Keratinocyte (primary cell): ENCODE results near the gene ETFB. TPM values are rescaled to one million over a fixed set of nuclear protein-coding genes. Genes with fewer than 3 reads are reported as not detected.

Experiments
- DNase-seq: peaks from one replicate; pipeline ENCODE4 v3.0.0-alpha.2; 2011; ENCODE audit warnings: low read depth, missing footprints, low spot score
- FAIRE-seq: peaks from 2 replicates; lab custom pipeline; 2011; peaks lifted over from hg19 to GRCh38; lab: Jason Lieb, UNC
- H2AFZ ChIP-seq: 2 replicates; pipeline ENCODE4 v1.6.0; 2012; ENCODE audit warnings: low read length, control low read depth, inconsistent platforms; ENCODE audit not compliant: control insufficient read depth
- H3K27ac ChIP-seq: 2 replicates; pipeline ENCODE4 v1.5.1; 2011; ENCODE audit warnings: low read length; ENCODE audit not compliant: control insufficient read depth, insufficient read depth
- H3K27me3 ChIP-seq: 3 replicates; pipeline ENCODE4 v1.6.0; 2011; ENCODE audit warnings: low read length; ENCODE audit not compliant: control insufficient read depth, insufficient read depth; ENCODE audit errors: extremely low read depth
- H3K36me3 ChIP-seq, 2 experiments: 2 replicates in 1 of 2; 3 replicates in 1 of 2; pipeline ENCODE4 v1.5.1; 2011; ENCODE audit warnings: low read length in 2 of 2, mild to moderate bottlenecking in 1 of 2; ENCODE audit not compliant: control insufficient read depth in 2 of 2, insufficient read depth in 2 of 2; ENCODE audit errors: extremely low read depth in 1 of 2
- H3K4me1 ChIP-seq: 3 replicates; pipeline ENCODE4 v1.5.1; 2011; ENCODE audit warnings: low read length; ENCODE audit not compliant: control insufficient read depth, insufficient read depth; ENCODE audit errors: extremely low read depth
- H3K4me2 ChIP-seq: 3 replicates; pipeline ENCODE4 v1.6.0; 2011; ENCODE audit warnings: low read depth, low read length; ENCODE audit not compliant: control insufficient read depth, insufficient read depth; ENCODE audit errors: extremely low read depth
- H3K4me3 ChIP-seq, 3 experiments: fragments of 200-600 bp in 1 of 3; sonication (generic) in 1 of 3; 2 replicates in 2 of 3; 3 replicates in 1 of 3; pipeline ENCODE4 v1.5.1; 2011 to 2016; ENCODE audit warnings: low read length in 3 of 3, mild to moderate bottlenecking in 3 of 3, control low read depth in 2 of 3, inconsistent platforms in 1 of 3, low read depth in 1 of 3, mixed read lengths in 1 of 3, mixed run types in 1 of 3, moderate library complexity in 1 of 3; ENCODE audit not compliant: control insufficient read depth in 2 of 3, insufficient read depth in 2 of 3; ENCODE audit errors: extremely low read depth in 1 of 3
- H3K79me2 ChIP-seq: 2 replicates; pipeline ENCODE4 v1.6.0; 2012; ENCODE audit warnings: low read length; ENCODE audit not compliant: control insufficient read depth, insufficient read depth
- H3K9ac ChIP-seq: 3 replicates; pipeline ENCODE4 v1.6.0; 2011; ENCODE audit warnings: low read length; ENCODE audit not compliant: control insufficient read depth, insufficient read depth; ENCODE audit errors: extremely low read depth
- H3K9me1 ChIP-seq: 3 replicates; pipeline ENCODE4 v1.6.0; 2011; ENCODE audit warnings: low read length; ENCODE audit not compliant: control insufficient read depth, insufficient read depth; ENCODE audit errors: extremely low read depth
- H3K9me3 ChIP-seq: 2 replicates; pipeline ENCODE4 v1.5.1; 2012; ENCODE audit warnings: low read depth, low read length; ENCODE audit not compliant: control insufficient read depth
- H4K20me1 ChIP-seq: 3 replicates; pipeline ENCODE4 v1.6.0; 2011; ENCODE audit warnings: low read length; ENCODE audit not compliant: control insufficient read depth, insufficient read depth; ENCODE audit errors: extremely low read depth
- CTCF ChIP-seq, 3 experiments: IDR thresholded peaks in 1 of 3; conservative IDR thresholded peaks in 1 of 3; optimal IDR thresholded peaks in 1 of 3; 2 replicates in 2 of 3; 3 replicates in 1 of 3; pipeline versions ENCODE3 to v1.5.1; 2011; ENCODE audit warnings: low read length in 3 of 3, mild to moderate bottlenecking in 3 of 3, moderate library complexity in 2 of 3, control low read depth in 1 of 3, inconsistent platforms in 1 of 3; ENCODE audit not compliant: insufficient read depth in 2 of 3; ENCODE audit errors: extremely low read depth in 1 of 3
- EZH2 ChIP-seq: IDR thresholded peaks from one replicate; pipeline ENCODE4 v1.6.1; 2012; ENCODE audit warnings: inconsistent platforms, mild to moderate bottlenecking, low read length, moderate library complexity
- dilution Hi-C: fragments of 300-500 bp; cut with MboI; formaldehyde crosslinking; loops from one replicate; pipeline ENCODE4 v1.7.0; 2020; ENCODE audit warnings: low sequenced_read_pairs; ENCODE audit not compliant: extremely low pct_ligation_motif_present
- polyA plus RNA-seq, 5 experiments: library from polyadenylated mRNA; depleted of rRNA in 3 of 5; stranded (reverse) in 3 of 5; stranded (forward) in 1 of 5; unstranded in 1 of 5; fragments of >200 nt; gene quantifications; 1 replicate in 1 of 5; 2 replicates in 3 of 5; 3 replicates in 1 of 5; pipeline versions ENCODE4 v1.2.1 to v1.2.3, GENCODE V29; 2011 to 2012; ENCODE audit warnings: missing spikeins in 2 of 5, low read depth in 1 of 5, low replicate concordance in 1 of 5

ETFB gene
- polyA plus RNA-seq, 1 donor (not counting 4 experiments of a cell fraction or from before 2014, with no cell fraction given), result 95.2 TPM

- no peaks in the 10 kb centered on the region for H3K9me1 ChIP-seq
- no peak overlapping the region for H3K27ac ChIP-seq
- H3K4me3 ChIP-seq, result no peak overlapping the region
- no peaks in the 10 kb centered on the region for H3K4me1 ChIP-seq
- DNase-seq (no peak), FAIRE-seq (no peak)
- no peaks in the 10 kb centered on the region for H3K36me3 ChIP-seq
- no peak for TF ChIP-seq CTCF (optimal IDR thresholded peaks at IDR 0.05 in 1 of 3, IDR thresholded peaks at IDR 0.05 in 1 of 3, conservative IDR thresholded peaks at IDR 0.05 in 1 of 3; ENCODE audit: extremely low read depth in 1 of 3, insufficient read depth in 2 of 3, low read length in 3 of 3)
- TF ChIP-seq EZH2, result no peak
- H3K9ac ChIP-seq, result no peak overlapping the region
- H2AFZ ChIP-seq, result no peak overlapping the region
- dilution Hi-C loops, result no loop called here
- no peak overlapping the region for H3K4me2 ChIP-seq
- no peaks in the 10 kb centered on the region for H3K9me3 ChIP-seq
- no peaks in the 10 kb centered on the region for H4K20me1 ChIP-seq
- no peaks in the 10 kb centered on the region for H3K27me3 ChIP-seq
- H3K79me2 ChIP-seq, result no peaks in the 10 kb centered on the region
These were observed 5.0 kb upstream of the ETFB start for GRCh38 chr19:51371186-51371690.

GRCh38 chr19:51370230-51370629, 4.0 kb upstream of the ETFB start:
- TF ChIP-seq EZH2, result no peak
- TF ChIP-seq CTCF (optimal IDR thresholded peaks at IDR 0.05 in 1 of 3, IDR thresholded peaks at IDR 0.05 in 1 of 3, conservative IDR thresholded peaks at IDR 0.05 in 1 of 3; ENCODE audit: extremely low read depth in 1 of 3, insufficient read depth in 2 of 3, low read length in 3 of 3), result no peak
- H3K4me2 ChIP-seq, result no peak overlapping the region
- dilution Hi-C loops, result no loop called here
- peaks cover 3% of the 10 kb centered on the region for H3K4me1 ChIP-seq
- H3K36me3 ChIP-seq, result no peaks in the 10 kb centered on the region
- no peak overlapping the region for H3K27ac ChIP-seq
- H3K4me3 ChIP-seq, result no peak overlapping the region
- H3K9me3 ChIP-seq, result no peaks in the 10 kb centered on the region
- H3K9ac ChIP-seq, result no peak overlapping the region
- no peaks in the 10 kb centered on the region for H3K27me3 ChIP-seq
- H3K79me2 ChIP-seq, result peaks cover 6% of the 10 kb centered on the region
- FAIRE-seq, result no peak
- H3K9me1 ChIP-seq, result no peaks in the 10 kb centered on the region
- no peaks in the 10 kb centered on the region for H4K20me1 ChIP-seq
- no peak for DNase-seq
- H2AFZ ChIP-seq, result no peak overlapping the region
